Mucosa of rectum (tissue), 2 donors: ENCODE results near the gene GNG10.

Experiments
- H3K27ac ChIP-seq, 2 donors: one replicate each; pipeline ENCODE4 v1.7.0; 2013; ENCODE audit warnings: inconsistent platforms in 2 of 2, low read depth in 2 of 2, low read length in 2 of 2
- H3K27me3 ChIP-seq, 2 donors: one replicate each; pipeline ENCODE4 v1.7.0; 2013; ENCODE audit warnings: low read length in 2 of 2; ENCODE audit not compliant: control insufficient read depth in 2 of 2, insufficient read depth in 2 of 2
- H3K36me3 ChIP-seq, 2 donors: one replicate each; pipeline ENCODE4 v1.7.0; 2013; ENCODE audit warnings: low read length in 2 of 2; ENCODE audit not compliant: control insufficient read depth in 2 of 2, insufficient read depth in 2 of 2
- H3K4me1 ChIP-seq, 2 donors: one replicate each; pipeline ENCODE4 v1.7.0; 2013; ENCODE audit warnings: low read length in 2 of 2, mild to moderate bottlenecking in 1 of 2; ENCODE audit not compliant: control insufficient read depth in 2 of 2, insufficient read depth in 2 of 2
- H3K4me3 ChIP-seq, 2 donors: one replicate each; pipeline ENCODE4 v1.7.0; 2013; ENCODE audit warnings: low read length in 2 of 2
- H3K9ac ChIP-seq, 2 donors: one replicate each; pipeline ENCODE4 v1.7.0; 2013; ENCODE audit warnings: low read length in 2 of 2, low read depth in 1 of 2, mild to moderate bottlenecking in 1 of 2
- H3K9me3 ChIP-seq, 2 donors: one replicate each; pipeline ENCODE4 v1.7.0; 2013; ENCODE audit warnings: low read length in 2 of 2; ENCODE audit not compliant: control insufficient read depth in 2 of 2
- donor health status: healthy.
- donor health status: Normal muscosa, but diverticular disease.

GNG10 gene

GRCh38 chr9:111674319-111674718 is 12.9 kb downstream of the GNG10 start:
- no peaks in the 10 kb centered on the region for H3K36me3 ChIP-seq
- no peak overlapping the region for H3K4me3 ChIP-seq
- H3K9ac ChIP-seq, result no peak overlapping the region
- H3K4me1 ChIP-seq, result no peaks in the 10 kb centered on the region
- no peaks in the 10 kb centered on the region for H3K27me3 ChIP-seq
- no peaks in the 10 kb centered on the region for H3K9me3 ChIP-seq
- no peak overlapping the region for H3K27ac ChIP-seq

- no peaks in the 10 kb centered on the region for H3K9me3 ChIP-seq
- no peak overlapping the region for H3K27ac ChIP-seq
- no peaks in the 10 kb centered on the region for H3K4me1 ChIP-seq
- H3K36me3 ChIP-seq, result no peaks in the 10 kb centered on the region
- no peak overlapping the region for H3K9ac ChIP-seq
- H3K4me3 ChIP-seq, result no peak overlapping the region
- H3K27me3 ChIP-seq, result no peaks in the 10 kb centered on the region
These were observed 14.7 kb downstream of the GNG10 start for GRCh38 chr9:111676116-111676515.

GRCh38 chr9:111678293-111678692 is 16.9 kb downstream of the GNG10 start:
- Histone ChIP-seq H3K4me1 (no peaks in the 10 kb centered on the region), H3K36me3 (no peaks in the 10 kb centered on the region), H3K4me3 (no peak overlapping the region), H3K9me3 (no peaks in the 10 kb centered on the region), H3K27ac (no peak overlapping the region), H3K27me3 (no peaks in the 10 kb centered on the region), H3K9ac (no peak overlapping the region)

- Histone ChIP-seq H3K4me3 (no peak overlapping the region), H3K36me3 (no peaks in the 10 kb centered on the region), H3K9ac (no peak overlapping the region), H3K9me3 (no peaks in the 10 kb centered on the region), H3K27ac (no peak overlapping the region), H3K27me3 (no peaks in the 10 kb centered on the region), H3K4me1 (no peaks in the 10 kb centered on the region)
These were observed 17.8 kb downstream of the GNG10 start for GRCh38 chr9:111679199-111679598.

- Histone ChIP-seq H3K36me3 (no peaks in the 10 kb centered on the region), H3K27ac (no peak overlapping the region), H3K9me3 (no peaks in the 10 kb centered on the region), H3K9ac (no peak overlapping the region), H3K4me3 (no peak overlapping the region), H3K4me1 (no peaks in the 10 kb centered on the region), H3K27me3 (no peaks in the 10 kb centered on the region)
These were observed 22.0 kb downstream of the GNG10 start for GRCh38 chr9:111683392-111683791.

- Histone ChIP-seq H3K4me1 (no peaks in the 10 kb centered on the region), H3K36me3 (no peaks in the 10 kb centered on the region), H3K9ac (no peak overlapping the region), H3K4me3 (no peak overlapping the region), H3K27me3 (no peaks in the 10 kb centered on the region), H3K9me3 (no peaks in the 10 kb centered on the region), H3K27ac (no peak overlapping the region)
These were observed 30.4 kb downstream of the GNG10 start for GRCh38 chr9:111691672-111692329.

GRCh38 chr9:111696796-111697195 is 35.4 kb downstream of the GNG10 start:
- no peak overlapping the region for H3K4me3 ChIP-seq
- no peak overlapping the region for H3K9ac ChIP-seq
- H3K36me3 ChIP-seq, result no peaks in the 10 kb centered on the region
- H3K4me1 ChIP-seq, result peaks cover 5 to 6% of the 10 kb centered on the region in 2 donors
- H3K27me3 ChIP-seq, result no peaks in the 10 kb centered on the region
- no peak overlapping the region for H3K27ac ChIP-seq
- H3K9me3 ChIP-seq, result no peaks in the 10 kb centered on the region

- peaks cover 8 to 9% of the 10 kb centered on the region in 2 donors for H3K4me1 ChIP-seq
- H3K9ac ChIP-seq, result no peak overlapping the region
- H3K4me3 ChIP-seq, result peak overlapping the region in 1 of 2 donors; percentile 20
- no peaks in the 10 kb centered on the region for H3K9me3 ChIP-seq
- H3K27me3 ChIP-seq, result no peaks in the 10 kb centered on the region
- H3K27ac ChIP-seq, result peak overlapping the region in 1 of 2 donors; percentile 58
- H3K36me3 ChIP-seq, result no peaks in the 10 kb centered on the region
These were observed 39.4 kb downstream of the GNG10 start for GRCh38 chr9:111700776-111701175.

GRCh38 chr9:111704503-111704902 is 43.1 kb downstream of the GNG10 start:
- Histone ChIP-seq H3K27me3 (no peaks in the 10 kb centered on the region), H3K27ac (no peak overlapping the region), H3K9ac (no peak overlapping the region), H3K36me3 (no peaks in the 10 kb centered on the region), H3K9me3 (no peaks in the 10 kb centered on the region), H3K4me1 (peaks cover 8 to 9% of the 10 kb centered on the region in 2 donors), H3K4me3 (no peak overlapping the region)

- H3K27ac ChIP-seq, result no peak overlapping the region
- no peak overlapping the region for H3K4me3 ChIP-seq
- no peaks in the 10 kb centered on the region for H3K27me3 ChIP-seq
- no peak overlapping the region for H3K9ac ChIP-seq
- H3K36me3 ChIP-seq, result no peaks in the 10 kb centered on the region
- no peaks in the 10 kb centered on the region for H3K9me3 ChIP-seq
- no peaks in the 10 kb centered on the region for H3K4me1 ChIP-seq
These were observed 50.1 kb downstream of the GNG10 start for GRCh38 chr9:111711548-111711947.

- Histone ChIP-seq H3K4me1 (no peaks in the 10 kb centered on the region), H3K9me3 (no peaks in the 10 kb centered on the region), H3K9ac (no peak overlapping the region), H3K36me3 (no peaks in the 10 kb centered on the region), H3K27me3 (no peaks in the 10 kb centered on the region), H3K27ac (no peak overlapping the region), H3K4me3 (no peak overlapping the region)
These were observed 51.0 kb downstream of the GNG10 start for GRCh38 chr9:111712369-111712768.
